Sigmoid colon (tissue), 4 donors: ENCODE results near the gene SDR9C7.

Experiments
- POLR2A ChIP-seq, 2 donors: fragments of 450-650 bp; IDR thresholded peaks; one replicate each; pipeline ENCODE4 v1.6.1; 2016; ENCODE audit warnings: antibody characterized with exemption in 2 of 2, mild to moderate bottlenecking in 2 of 2, moderate library complexity in 2 of 2
- POLR2AphosphoS5 ChIP-seq, 4 donors: sonication (generic); formaldehyde crosslinking; IDR thresholded peaks; one replicate each; pipeline ENCODE4 v1.6.1; 2017; ENCODE audit warnings: antibody characterized with exemption in 4 of 4
- TF ChIP-seq, protein P1 (sequence below), 4 experiments: fragments of 450-650 bp in 3 of 4; fragments of 200-600 bp in 1 of 4; IDR thresholded peaks; one replicate each; pipeline ENCODE4 v1.5.1; 2016 to 2019; ENCODE audit warnings: antibody characterized with exemption in 4 of 4, mild to moderate bottlenecking in 3 of 4, moderate library complexity in 2 of 4

DNA sequence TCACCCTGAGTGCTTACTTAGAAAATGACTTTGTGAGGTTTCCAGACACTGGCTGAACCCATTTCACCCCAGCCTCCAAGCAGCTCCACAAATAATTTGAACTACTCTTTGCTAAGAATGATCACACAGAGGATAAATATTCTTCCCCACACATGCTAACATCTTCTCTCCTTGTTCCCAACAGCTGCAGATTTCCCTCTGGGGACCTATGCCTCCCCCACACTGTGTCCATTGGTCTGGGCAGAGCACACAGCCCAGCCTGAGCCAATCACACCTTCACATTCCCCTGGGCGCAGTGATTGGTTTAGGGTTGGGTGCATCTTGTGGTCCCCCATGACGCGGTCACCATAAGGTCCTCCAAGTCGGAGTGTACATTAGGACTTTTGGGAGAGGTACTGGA lies 6.9 kb downstream of the SDR9C7 start:
- TF ChIP-seq, protein P1, sequence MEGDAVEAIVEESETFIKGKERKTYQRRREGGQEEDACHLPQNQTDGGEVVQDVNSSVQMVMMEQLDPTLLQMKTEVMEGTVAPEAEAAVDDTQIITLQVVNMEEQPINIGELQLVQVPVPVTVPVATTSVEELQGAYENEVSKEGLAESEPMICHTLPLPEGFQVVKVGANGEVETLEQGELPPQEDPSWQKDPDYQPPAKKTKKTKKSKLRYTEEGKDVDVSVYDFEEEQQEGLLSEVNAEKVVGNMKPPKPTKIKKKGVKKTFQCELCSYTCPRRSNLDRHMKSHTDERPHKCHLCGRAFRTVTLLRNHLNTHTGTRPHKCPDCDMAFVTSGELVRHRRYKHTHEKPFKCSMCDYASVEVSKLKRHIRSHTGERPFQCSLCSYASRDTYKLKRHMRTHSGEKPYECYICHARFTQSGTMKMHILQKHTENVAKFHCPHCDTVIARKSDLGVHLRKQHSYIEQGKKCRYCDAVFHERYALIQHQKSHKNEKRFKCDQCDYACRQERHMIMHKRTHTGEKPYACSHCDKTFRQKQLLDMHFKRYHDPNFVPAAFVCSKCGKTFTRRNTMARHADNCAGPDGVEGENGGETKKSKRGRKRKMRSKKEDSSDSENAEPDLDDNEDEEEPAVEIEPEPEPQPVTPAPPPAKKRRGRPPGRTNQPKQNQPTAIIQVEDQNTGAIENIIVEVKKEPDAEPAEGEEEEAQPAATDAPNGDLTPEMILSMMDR (IDR thresholded peaks at IDR 0.05), result no peak
- TF ChIP-seq POLR2A (IDR thresholded peaks at IDR 0.05) (no peak), POLR2AphosphoS5 (IDR thresholded peaks at IDR 0.05) (no peak)
